ENCODE measurements around the gene PLPP3.

PLPP3 gene

DNA sequence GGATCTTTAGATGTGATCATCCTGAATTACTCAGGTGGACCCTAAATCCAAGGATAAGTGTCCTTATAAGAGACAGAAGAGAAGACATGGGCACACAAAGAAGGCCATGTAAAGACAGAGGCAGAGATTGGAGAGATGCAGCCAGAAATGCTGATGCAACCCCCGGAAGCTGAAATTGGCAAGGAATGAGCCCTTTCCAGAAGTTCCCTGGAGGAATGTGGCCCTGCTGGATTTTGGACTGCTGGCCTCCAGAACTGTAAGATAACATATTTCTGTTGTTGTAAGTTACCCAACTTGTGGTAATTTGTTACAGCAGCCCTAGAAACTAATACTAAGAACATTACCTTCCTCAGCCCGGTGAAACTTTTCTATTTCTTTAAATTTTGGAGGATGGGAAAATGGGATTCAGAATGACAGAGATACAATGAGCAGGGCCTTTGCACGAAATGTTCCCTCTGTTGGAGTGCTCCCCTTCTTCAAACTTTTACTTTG, 11.2 kb upstream of the PLPP3 start:
- TF ChIP-seq, protein P1, sequence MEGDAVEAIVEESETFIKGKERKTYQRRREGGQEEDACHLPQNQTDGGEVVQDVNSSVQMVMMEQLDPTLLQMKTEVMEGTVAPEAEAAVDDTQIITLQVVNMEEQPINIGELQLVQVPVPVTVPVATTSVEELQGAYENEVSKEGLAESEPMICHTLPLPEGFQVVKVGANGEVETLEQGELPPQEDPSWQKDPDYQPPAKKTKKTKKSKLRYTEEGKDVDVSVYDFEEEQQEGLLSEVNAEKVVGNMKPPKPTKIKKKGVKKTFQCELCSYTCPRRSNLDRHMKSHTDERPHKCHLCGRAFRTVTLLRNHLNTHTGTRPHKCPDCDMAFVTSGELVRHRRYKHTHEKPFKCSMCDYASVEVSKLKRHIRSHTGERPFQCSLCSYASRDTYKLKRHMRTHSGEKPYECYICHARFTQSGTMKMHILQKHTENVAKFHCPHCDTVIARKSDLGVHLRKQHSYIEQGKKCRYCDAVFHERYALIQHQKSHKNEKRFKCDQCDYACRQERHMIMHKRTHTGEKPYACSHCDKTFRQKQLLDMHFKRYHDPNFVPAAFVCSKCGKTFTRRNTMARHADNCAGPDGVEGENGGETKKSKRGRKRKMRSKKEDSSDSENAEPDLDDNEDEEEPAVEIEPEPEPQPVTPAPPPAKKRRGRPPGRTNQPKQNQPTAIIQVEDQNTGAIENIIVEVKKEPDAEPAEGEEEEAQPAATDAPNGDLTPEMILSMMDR (IDR thresholded peaks at IDR 0.05), result no peak

DNA sequence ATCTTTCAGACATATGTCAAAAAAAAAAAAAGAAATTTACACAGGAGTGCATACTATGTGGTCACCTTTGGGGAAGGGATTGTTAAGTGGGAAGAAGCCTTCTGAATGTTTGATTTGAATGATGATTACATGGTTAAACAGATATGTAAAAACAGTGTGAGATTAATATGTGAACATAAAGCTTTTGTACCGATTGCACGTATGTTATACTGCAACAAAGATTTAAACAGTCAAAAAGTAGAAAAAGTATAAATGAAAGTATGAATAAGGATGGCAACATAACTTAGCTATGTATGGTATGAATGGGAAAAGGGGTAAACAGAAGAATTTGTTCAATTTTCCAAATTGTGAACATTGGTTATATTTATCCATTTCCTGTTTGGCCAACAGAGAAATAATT, 10.0 kb upstream of the PLPP3 start:
- TF ChIP-seq, protein P1 (IDR thresholded peaks at IDR 0.05), result no peak

DNA sequence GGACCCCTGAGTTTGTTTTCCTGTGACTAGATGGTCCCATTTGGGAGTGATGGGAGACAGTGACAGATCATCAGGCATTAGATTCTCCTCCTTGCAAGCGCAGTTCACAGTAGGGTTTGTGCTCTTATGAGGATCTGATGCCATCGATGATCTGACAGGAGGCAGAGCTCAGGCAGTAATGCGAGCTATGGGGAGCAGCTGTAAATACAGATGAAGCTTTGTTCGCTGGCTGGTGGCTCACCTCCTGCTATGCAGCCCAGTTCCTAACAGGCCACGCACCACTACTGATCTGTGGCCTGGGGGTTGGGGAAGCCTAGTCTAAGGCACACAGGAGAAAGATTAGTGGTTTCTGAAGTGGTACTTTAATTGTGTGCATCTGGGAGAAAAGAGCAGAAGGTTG, 7.1 kb upstream of the PLPP3 start:
- TF ChIP-seq, protein P1 (IDR thresholded peaks at IDR 0.05), result no peak

DNA sequence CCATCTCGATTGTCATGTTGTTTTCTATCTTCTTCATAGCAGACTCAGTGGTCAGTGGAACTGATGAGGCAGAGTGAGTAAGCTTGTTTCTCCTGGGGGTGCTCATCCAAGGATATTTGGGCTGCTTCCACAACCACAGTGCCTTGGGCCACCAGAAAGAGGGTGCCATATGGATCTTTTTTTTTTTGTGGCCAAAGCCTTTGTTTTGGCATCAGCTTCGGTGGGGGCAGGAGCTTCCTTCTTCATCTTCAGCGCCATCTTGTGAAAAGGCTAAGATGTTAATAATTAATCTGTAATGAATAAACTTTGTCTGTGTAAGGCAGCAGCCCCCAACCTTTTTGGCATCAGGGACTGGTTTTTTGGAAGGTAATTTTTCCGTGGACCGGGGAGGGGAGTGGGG, 6.6 kb upstream of the PLPP3 start:
- TF ChIP-seq, protein P1 (IDR thresholded peaks at IDR 0.05), result no peak

DNA sequence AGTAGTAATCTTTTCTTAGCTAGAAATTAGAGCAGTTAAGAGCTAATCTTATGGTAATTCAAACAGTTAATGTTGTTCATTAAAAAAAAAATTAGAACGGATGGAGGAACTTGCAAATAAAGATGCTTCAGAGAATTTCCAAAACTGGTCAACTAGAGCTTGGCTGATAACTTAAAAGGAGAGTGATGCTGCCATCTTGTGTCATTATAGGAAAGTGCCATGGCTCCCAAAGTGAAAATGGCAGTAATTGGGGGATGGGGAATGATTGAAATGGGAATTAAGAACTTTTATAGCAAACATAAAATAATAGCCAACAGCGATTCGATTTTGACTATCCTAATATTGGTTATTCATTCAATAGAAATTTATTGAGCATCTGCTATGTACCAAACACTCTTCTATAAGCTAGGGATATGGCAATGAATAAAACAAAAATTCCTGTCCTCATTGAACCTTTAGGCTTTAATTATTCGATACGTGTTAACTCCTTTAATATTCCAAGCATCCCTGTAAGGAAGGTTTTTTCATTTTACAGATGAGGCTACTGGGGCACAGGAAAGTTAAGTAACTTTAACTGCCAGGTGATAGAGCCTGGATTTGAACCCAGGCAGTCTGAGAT, 5.7 kb upstream of the PLPP3 start:
- TF ChIP-seq, protein P1 (IDR thresholded peaks at IDR 0.05), result peak; percentile 85

DNA sequence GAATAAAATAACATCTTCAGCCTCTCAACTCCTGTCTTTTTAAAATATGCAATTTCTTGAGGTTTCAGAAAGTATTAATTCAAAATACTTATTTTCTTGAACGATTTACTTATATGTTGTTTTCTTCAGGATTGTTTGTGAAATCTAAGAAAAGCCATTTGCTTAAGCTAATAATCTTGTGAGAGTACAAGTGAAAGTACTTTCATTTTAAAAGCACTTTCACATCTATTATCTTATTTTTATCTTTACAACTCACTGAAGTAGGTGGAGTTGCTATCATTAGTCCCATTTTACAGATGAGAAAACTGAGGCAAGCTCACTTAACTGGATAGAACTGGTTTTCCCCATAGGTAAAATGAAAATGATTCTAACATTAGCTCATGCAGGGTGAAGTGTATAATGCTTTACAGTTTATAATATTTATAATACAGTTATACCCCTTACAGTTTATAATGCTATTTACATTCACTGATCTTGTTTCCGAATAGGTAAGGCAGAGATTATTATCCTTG, 4.7 kb upstream of the PLPP3 start:
- TF ChIP-seq, protein P1 (IDR thresholded peaks at IDR 0.05), result no peak

DNA sequence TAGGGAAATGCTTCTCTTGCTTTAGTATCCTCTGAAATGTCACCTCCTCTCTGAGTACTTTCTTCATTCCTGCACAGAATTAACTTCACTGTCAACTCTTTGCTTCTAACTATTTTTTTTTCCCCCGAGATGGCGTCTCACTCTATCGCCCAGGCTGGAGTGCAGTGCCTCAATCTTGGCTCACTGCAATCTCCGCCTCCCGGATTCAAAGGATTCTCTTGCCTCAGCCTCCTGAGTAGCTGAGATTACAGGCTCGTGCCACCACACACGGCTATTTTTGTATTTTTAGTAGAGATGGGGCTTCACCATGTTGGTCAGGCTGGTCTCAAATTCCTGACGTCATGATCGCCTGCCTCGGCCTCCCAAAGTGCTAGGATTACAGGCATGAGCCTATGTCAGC, 1.4 kb upstream of the PLPP3 start:
- TF ChIP-seq, protein P1 (IDR thresholded peaks at IDR 0.05), result no peak

Data from LNCAP (cell line).